Stimulated activated CD4-positive, alpha-beta T cell treated with anti-CD3 and anti-CD28 coated beads, Interleukin-4, amount 100 ng/mL, for 4 hours (primary cell): ENCODE measurements around the gene CDH8.

Source experiments
- DNase-seq, 2 experiments: peaks; one replicate each; pipeline ENCODE4 v3.0.0-alpha.2; 2020

CDH8 gene

GRCh38 chr16:62022688-62023087 lies 13.6 kb downstream of the CDH8 start:
- DNase-seq: no peak

GRCh38 chr16:62021161-62021581 lies 15.1 kb downstream of the CDH8 start:
- DNase-seq: no peak

GRCh38 chr16:62020681-62021080 lies 15.6 kb downstream of the CDH8 start:
- no peak for DNase-seq

- DNase-seq: no peak
These were observed 16.4 kb downstream of the CDH8 start for GRCh38 chr16:62019851-62020250.

- DNase-seq: no peak
These were observed 17.8 kb downstream of the CDH8 start for GRCh38 chr16:62018301-62019060.

GRCh38 chr16:62014319-62014923 lies 21.8 kb downstream of the CDH8 start:
- no peak for DNase-seq

GRCh38 chr16:62010186-62010585 lies 26.1 kb downstream of the CDH8 start:
- no peak for DNase-seq

- DNase-seq: no peak
These were observed 37.8 kb downstream of the CDH8 start for GRCh38 chr16:61998460-61998859.

- no peak for DNase-seq
These were observed 43.1 kb downstream of the CDH8 start for GRCh38 chr16:61993108-61993507.

GRCh38 chr16:61987474-61988012 lies 48.7 kb downstream of the CDH8 start:
- no peak for DNase-seq

- no peak for DNase-seq
These were observed 67.2 kb downstream of the CDH8 start for GRCh38 chr16:61969077-61969382.

- no peak for DNase-seq
These were observed 67.8 kb downstream of the CDH8 start for GRCh38 chr16:61968242-61969076.

- no peak for DNase-seq
These were observed 79.0 kb downstream of the CDH8 start for GRCh38 chr16:61957075-61957855.

GRCh38 chr16:61952841-61953240 lies 83.4 kb downstream of the CDH8 start:
- DNase-seq: no peak

GRCh38 chr16:61948414-61948813 lies 87.8 kb downstream of the CDH8 start:
- DNase-seq: no peak

- no peak for DNase-seq
These were observed 90.2 kb downstream of the CDH8 start for GRCh38 chr16:61946019-61946418.

GRCh38 chr16:61945511-61945910 lies 90.7 kb downstream of the CDH8 start:
- no peak for DNase-seq

- no peak for DNase-seq
These were observed 92.2 kb downstream of the CDH8 start for GRCh38 chr16:61944004-61944403.

- DNase-seq: no peak
These were observed 95.6 kb downstream of the CDH8 start for GRCh38 chr16:61940611-61941010.

- DNase-seq: no peak
These were observed 98.6 kb downstream of the CDH8 start for GRCh38 chr16:61937646-61938045.

- DNase-seq: no peak
These were observed 99.7 kb downstream of the CDH8 start for GRCh38 chr16:61936522-61936921.

- no peak for DNase-seq
These were observed 101.6 kb downstream of the CDH8 start for GRCh38 chr16:61934601-61935000.

- DNase-seq: no peak
These were observed 106.5 kb downstream of the CDH8 start for GRCh38 chr16:61929776-61930175.
